Measurements from ENCODE around the gene IGFL3.

IGFL3 gene

GRCh38 chr19:46081928-46082727 lies 42.4 kb downstream of the IGFL3 start:
- Histone ChIP-seq H3K4me2 (ENCODE audit: low read depth, low read length) (no peak overlapping the region), H3K9me2 (replicated peaks; ENCODE audit: insufficient read depth, low read length) (no peaks in the 10 kb centered on the region), H3K9ac (ENCODE audit: low read length) (no peak overlapping the region), H3K27me3 (replicated peaks; ENCODE audit: insufficient read depth, low read length) (peaks cover 66% of the 10 kb centered on the region), H3K27ac (ENCODE audit: low read length) (no peak overlapping the region), H3K4me3 (ENCODE audit: low read length) (no peak overlapping the region), H3K4me1 (ENCODE audit: low read length) (peaks cover 5% of the 10 kb centered on the region; the same call in 1 of the 2 replicates), H3K9me3 (replicated peaks; ENCODE audit: insufficient read depth, low read length) (no peaks in the 10 kb centered on the region), H2AFZ (ENCODE audit: low read length) (no peak overlapping the region), H3F3A (ENCODE audit: insufficient read depth, low read length) (no peaks in the 10 kb centered on the region), H3K36me3 (replicated peaks; ENCODE audit: insufficient read depth, low read length) (no peaks in the 10 kb centered on the region), H4K20me1 (ENCODE audit: insufficient read depth, low read length) (no peaks in the 10 kb centered on the region), H3K79me2 (ENCODE audit: low read length) (no peaks in the 10 kb centered on the region)
- TF ChIP-seq CTCF (IDR thresholded peaks at IDR 0.05; ENCODE audit: low read length) (peak; percentile 63), EZH2 (optimal IDR thresholded peaks at IDR 0.05; ENCODE audit: low read depth, low read length) (no peak), EZH2phosphoT487 (IDR thresholded peaks at IDR 0.05; ENCODE audit: low read length) (no peak)
- peak; percentile 34 for DNase-seq

- H2AFZ ChIP-seq (ENCODE audit: low read length) = no peak overlapping the region
Observed at GRCh38 chr19:46080561-46080960, 43.9 kb downstream of the IGFL3 start.

GRCh38 chr19:46079576-46079975 lies 44.9 kb downstream of the IGFL3 start:
- no peaks in the 10 kb centered on the region for H3K9me2 ChIP-seq (replicated peaks; ENCODE audit: insufficient read depth, low read length)
- no peak overlapping the region for H3K9ac ChIP-seq (ENCODE audit: low read length)
- no peaks in the 10 kb centered on the region for H3K36me3 ChIP-seq (replicated peaks; ENCODE audit: insufficient read depth, low read length)
- no peak overlapping the region for H3K27ac ChIP-seq (ENCODE audit: low read length)
- no peaks in the 10 kb centered on the region for H3K79me2 ChIP-seq (ENCODE audit: low read length)
- TF ChIP-seq EZH2 (optimal IDR thresholded peaks at IDR 0.05; ENCODE audit: low read depth, low read length) (no peak), CTCF (IDR thresholded peaks at IDR 0.05; ENCODE audit: low read length) (no peak), EZH2phosphoT487 (IDR thresholded peaks at IDR 0.05; ENCODE audit: low read length) (no peak)
- H3K27me3 ChIP-seq (replicated peaks; ENCODE audit: insufficient read depth, low read length) = peaks cover 68% of the 10 kb centered on the region
- no peak overlapping the region for H3K4me3 ChIP-seq (ENCODE audit: low read length)
- DNase-seq = no peak
- no peaks in the 10 kb centered on the region for H3F3A ChIP-seq (ENCODE audit: insufficient read depth, low read length)
- no peaks in the 10 kb centered on the region for H4K20me1 ChIP-seq (ENCODE audit: insufficient read depth, low read length)
- H2AFZ ChIP-seq (ENCODE audit: low read length) = no peak overlapping the region
- peaks cover 9% of the 10 kb centered on the region; the same call in 1 of the 2 replicates for H3K4me1 ChIP-seq (ENCODE audit: low read length)
- H3K9me3 ChIP-seq (replicated peaks; ENCODE audit: insufficient read depth, low read length) = no peaks in the 10 kb centered on the region
- no peak overlapping the region for H3K4me2 ChIP-seq (ENCODE audit: low read depth, low read length)

More at GRCh38 chr19:46080561-46080960, 43.9 kb downstream of the IGFL3 start:
- Histone ChIP-seq H3K79me2 (ENCODE audit: low read length) (no peaks in the 10 kb centered on the region), H3K9me3 (replicated peaks; ENCODE audit: insufficient read depth, low read length) (no peaks in the 10 kb centered on the region), H4K20me1 (ENCODE audit: insufficient read depth, low read length) (no peaks in the 10 kb centered on the region), H3K4me3 (ENCODE audit: low read length) (no peak overlapping the region), H3F3A (ENCODE audit: insufficient read depth, low read length) (no peaks in the 10 kb centered on the region), H3K27ac (ENCODE audit: low read length) (no peak overlapping the region), H3K36me3 (replicated peaks; ENCODE audit: insufficient read depth, low read length) (no peaks in the 10 kb centered on the region), H3K4me2 (ENCODE audit: low read depth, low read length) (no peak overlapping the region), H3K9me2 (replicated peaks; ENCODE audit: insufficient read depth, low read length) (no peaks in the 10 kb centered on the region), H3K4me1 (ENCODE audit: low read length) (peaks cover 9% of the 10 kb centered on the region; the same call in 1 of the 2 replicates), H3K27me3 (replicated peaks; ENCODE audit: insufficient read depth, low read length) (peaks cover 70% of the 10 kb centered on the region), H3K9ac (ENCODE audit: low read length) (no peak overlapping the region)
- no peak for TF ChIP-seq EZH2 (optimal IDR thresholded peaks at IDR 0.05; ENCODE audit: low read depth, low read length)
- TF ChIP-seq CTCF (IDR thresholded peaks at IDR 0.05; ENCODE audit: low read length) = no peak
- no peak for TF ChIP-seq EZH2phosphoT487 (IDR thresholded peaks at IDR 0.05; ENCODE audit: low read length)
- DNase-seq = no peak

Data from MM.1S (cell line).